C4-2B (cell line): Measurements from ENCODE around the gene PCDH9.

Source experiments
- CTCF ChIP-seq: fragments of 450-650 bp; conservative IDR thresholded peaks from 2 replicates; pipeline ENCODE4 v1.5.1; 2017; ENCODE audit warnings: mild to moderate bottlenecking
- ZFX ChIP-seq: fragments of 450-650 bp; IDR thresholded peaks from 2 replicates; pipeline ENCODE4 v1.6.1; 2017

GRCh38 chr13:66424422-66424821, 805.7 kb downstream of the PCDH9 start:
- no peak for TF ChIP-seq CTCF
- TF ChIP-seq ZFX: no peak
